ENCODE measurements around the gene ALKBH2.
"Not testable (repeated sequence)": the region's sequence is repeated elsewhere in the genome, so short reads cannot be mapped to it uniquely, and the experiment has no call there.

ALKBH2 gene

GRCh38 chr12:109065154-109065852 lies 28.0 kb downstream of the ALKBH2 start:
- TF ChIP-seq ZFX (IDR thresholded peaks at IDR 0.05) (no peak), CTCF (conservative IDR thresholded peaks at IDR 0.05) (no peak)
- no peak overlapping the region for H3K27ac ChIP-seq

DNA sequence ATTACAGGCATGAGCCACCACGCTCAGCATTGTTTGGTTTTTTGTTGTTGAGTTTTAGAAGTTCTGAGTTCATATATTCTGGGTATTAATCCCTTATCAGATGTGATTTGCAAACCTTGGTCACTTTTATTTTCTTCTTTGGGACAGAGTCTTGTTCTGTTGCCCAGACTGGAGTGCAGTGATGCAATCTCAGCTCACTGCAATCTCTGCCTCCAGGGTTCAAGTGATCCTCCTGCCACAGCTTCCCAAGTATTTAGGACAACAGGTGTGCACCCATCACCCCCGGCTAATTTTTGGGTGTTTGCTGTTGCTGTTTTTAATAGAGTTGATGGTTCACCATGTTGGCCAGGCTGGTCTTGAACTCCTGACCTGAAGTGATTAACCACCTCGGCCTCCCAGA lies 29.1 kb downstream of the ALKBH2 start:
- H3K27ac ChIP-seq, result no peak overlapping the region
- TF ChIP-seq CTCF (conservative IDR thresholded peaks at IDR 0.05) (no peak), ZFX (IDR thresholded peaks at IDR 0.05) (no peak)

- TF ChIP-seq CTCF (conservative IDR thresholded peaks at IDR 0.05) (no peak), ZFX (IDR thresholded peaks at IDR 0.05) (no peak)
- H3K27ac ChIP-seq, result no peak overlapping the region
These were observed 34.5 kb downstream of the ALKBH2 start for GRCh38 chr12:109058773-109059172.

GRCh38 chr12:109057376-109057775 lies 35.9 kb downstream of the ALKBH2 start:
- no peak overlapping the region for H3K27ac ChIP-seq
- no peak for TF ChIP-seq ZFX (IDR thresholded peaks at IDR 0.05)
- TF ChIP-seq CTCF (conservative IDR thresholded peaks at IDR 0.05), result no peak

DNA sequence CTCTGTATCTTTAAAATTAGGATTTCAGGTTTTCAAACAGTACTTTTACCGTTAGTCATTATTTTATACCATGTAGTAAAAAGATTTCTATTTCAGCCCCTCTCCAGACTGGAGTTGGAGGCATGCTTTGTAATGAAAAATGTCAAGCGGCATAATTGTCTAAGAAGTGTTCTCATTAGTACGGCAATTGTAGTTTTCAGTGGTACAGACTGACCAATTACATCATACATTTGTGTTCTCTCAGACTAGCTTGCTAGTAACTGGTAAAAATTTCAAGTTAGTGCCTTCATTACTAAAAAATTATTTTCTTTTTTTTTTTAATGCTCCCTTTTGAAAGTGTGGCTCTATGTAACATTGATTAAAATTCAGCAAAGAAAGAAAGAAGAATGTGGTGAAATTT lies 36.4 kb downstream of the ALKBH2 start:
- H3K27ac ChIP-seq, result no peak overlapping the region
- TF ChIP-seq ZFX (IDR thresholded peaks at IDR 0.05) (no peak), CTCF (conservative IDR thresholded peaks at IDR 0.05) (no peak)

DNA sequence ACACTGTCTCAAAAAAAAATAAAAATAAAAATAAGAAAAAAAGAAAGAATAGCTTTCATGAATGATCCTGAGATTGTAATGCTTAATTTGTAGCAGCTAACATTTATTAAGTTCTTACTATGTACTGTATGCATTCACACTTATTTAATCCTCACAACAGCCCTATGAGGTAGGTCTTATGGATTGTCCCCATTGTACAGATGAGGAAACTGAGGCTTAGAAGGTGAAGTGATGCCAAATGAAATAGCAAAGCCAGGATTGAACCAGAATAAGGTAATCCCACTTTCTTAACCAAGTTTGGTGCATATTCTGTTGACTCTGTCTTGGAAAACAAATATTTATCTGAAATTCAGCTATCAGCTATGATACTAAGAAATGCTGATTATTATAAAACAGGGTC lies 38.8 kb downstream of the ALKBH2 start:
- TF ChIP-seq CTCF (conservative IDR thresholded peaks at IDR 0.05) (no peak), ZFX (IDR thresholded peaks at IDR 0.05) (no peak)
- no peak overlapping the region for H3K27ac ChIP-seq

DNA sequence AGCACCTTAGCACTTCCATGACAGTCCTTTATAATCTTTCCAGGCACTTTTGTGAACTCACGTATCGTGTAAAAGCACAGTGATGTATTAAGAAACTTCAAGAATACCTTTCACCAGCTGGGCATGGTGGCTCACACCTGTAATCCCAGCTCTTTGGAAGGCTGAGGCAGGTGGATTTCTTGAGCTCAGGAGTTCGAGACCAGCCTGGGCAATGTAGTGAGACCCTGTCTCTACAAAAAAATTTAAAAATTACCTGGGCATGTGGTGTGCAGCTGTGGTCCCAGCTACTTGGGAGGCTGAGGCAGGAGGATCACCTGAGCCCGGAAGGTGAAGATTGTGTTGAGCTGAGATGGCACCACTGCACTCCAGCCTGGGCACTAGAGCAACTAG lies 39.2 kb downstream of the ALKBH2 start:
- not testable (repeated sequence) for H3K27ac ChIP-seq

Measured in C4-2B (cell line).